GM12891 (cell line): ENCODE measurements around the gene ACCSL.

Experiments
- PAX5 ChIP-seq: IDR thresholded peaks from 2 replicates; pipeline ENCODE4 v1.6.1; 2011; ENCODE audit warnings: low read length, moderate library complexity, mild to moderate bottlenecking; ENCODE audit not compliant: insufficient read depth, severe bottlenecking
- POLR2A ChIP-seq: IDR thresholded peaks from 2 replicates; pipeline ENCODE4 v1.6.1; 2011; ENCODE audit warnings: low read depth, low read length, control low read depth
- POLR2AphosphoS5 ChIP-seq: IDR thresholded peaks from 2 replicates; pipeline ENCODE4 v1.6.1; 2011; ENCODE audit warnings: low read depth, low read length, control low read depth
- POU2F2 ChIP-seq: IDR thresholded peaks from 2 replicates; pipeline ENCODE4 v1.6.1; 2011; ENCODE audit warnings: low read depth, mild to moderate bottlenecking, control low read depth, low read length, moderate library complexity
- SPI1 ChIP-seq: IDR thresholded peaks from 2 replicates; pipeline ENCODE4 v1.6.1; 2011; ENCODE audit warnings: low read depth, low read length, control low read depth
- TAF1 ChIP-seq: IDR thresholded peaks from 2 replicates; pipeline ENCODE4 v1.6.1; 2011; ENCODE audit warnings: low read depth, low read length, control low read depth

GRCh38 chr11:44018829-44019228 is 29.0 kb upstream of the ACCSL start:
- TF ChIP-seq POLR2A (no peak), POLR2AphosphoS5 (no peak), PAX5 (no peak), POU2F2 (no peak), SPI1 (no peak), TAF1 (no peak)
